A549 (cell line): ENCODE measurements around the gene SLC25A24.
"Not testable (repeated sequence)": the region's sequence is repeated elsewhere in the genome, so short reads cannot be mapped to it uniquely, and the experiment has no call there.

ENCODE experiments used
- CEBPB ChIP-seq, 2 experiments: fragments of >200 bp in 1 of 2; sonication (Bioruptor Twin) in 1 of 2; formaldehyde crosslinking in 1 of 2; IDR thresholded peaks; 2 replicates each; pipeline ENCODE4 v1.6.1; 2012 to 2016
- CTCF ChIP-seq: fragments of >200 bp; sonication (Bioruptor Twin); formaldehyde crosslinking; IDR thresholded peaks from 3 replicates; pipeline ENCODE4 v1.5.1; 2016
- ELK1 ChIP-seq: fragments of 150-350 bp; IDR thresholded peaks from 2 replicates; pipeline ENCODE4 v1.6.1; 2014; ENCODE audit warnings: low read depth, mild to moderate bottlenecking, low read length
- GATA3 ChIP-seq: IDR thresholded peaks from 2 replicates; pipeline ENCODE4 v1.6.1; 2012; ENCODE audit warnings: borderline replicate concordance
- PBX3 ChIP-seq: IDR thresholded peaks from 2 replicates; pipeline ENCODE4 v1.6.1; 2012
- POLR2A ChIP-seq: IDR thresholded peaks from 2 replicates; pipeline ENCODE4 v1.6.1; 2012; ENCODE audit warnings: mild to moderate bottlenecking, low read length
- RAD21 ChIP-seq, 2 experiments: fragments of >200 bp in 1 of 2; sonication (Bioruptor Twin) in 1 of 2; formaldehyde crosslinking in 1 of 2; IDR thresholded peaks in 1 of 2; conservative IDR thresholded peaks in 1 of 2; 2 replicates in 1 of 2; 3 replicates in 1 of 2; pipeline ENCODE4 v1.6.1; 2012 to 2018; ENCODE audit warnings: inconsistent platforms in 1 of 2
- RARB ChIP-seq: fragments of 250-450 bp; sonication (Bioruptor Pico); IDR thresholded peaks from 2 replicates; pipeline ENCODE4 v1.8.0; 2021; ENCODE audit warnings: mild to moderate bottlenecking, moderate library complexity
- RFX5 ChIP-seq: fragments of 450-650 bp; IDR thresholded peaks from 2 replicates; pipeline ENCODE4 v1.7.1; 2014; ENCODE audit warnings: antibody characterized with exemption, mild to moderate bottlenecking, moderate library complexity

DNA sequence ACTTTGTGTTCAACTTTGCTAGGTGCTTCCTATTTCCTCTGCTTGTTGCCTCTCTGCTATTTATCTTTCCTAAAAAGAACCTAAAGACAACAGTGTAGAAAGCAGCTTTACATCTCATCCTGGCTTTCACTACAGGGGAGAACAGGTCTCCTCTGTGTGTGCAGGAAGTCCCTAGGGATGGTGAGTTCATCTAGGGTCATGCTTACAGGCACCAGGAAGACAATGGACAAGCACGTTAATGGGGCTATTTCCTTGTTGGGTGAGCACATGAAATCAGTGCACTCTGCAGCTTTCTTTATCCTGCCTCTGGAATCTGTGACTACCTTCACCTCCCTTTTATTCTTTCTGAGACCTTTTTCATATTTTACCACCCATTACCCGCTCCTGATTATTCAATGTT, 39.3 kb upstream of the SLC25A24 start:
- TF ChIP-seq CTCF; PBX3; POLR2A; RFX5; GATA3; ELK1; CEBPB (IDR thresholded peaks at IDR 0.05); RARB (CRISPR knock-in tag); RAD21 (conservative IDR thresholded peaks at IDR 0.05 in 1 of 2, IDR thresholded peaks at IDR 0.05 in 1 of 2): not testable (repeated sequence)
